DMS114 treated with DMSO at 0.1 percent for 48 hours (cell line): ENCODE results near the gene KCNJ15.
"Not testable (repeated sequence)": the region's sequence is repeated elsewhere in the genome, so short reads cannot be mapped to it uniquely, and the experiment has no call there.

Experiments
- DNase-seq: peaks from one replicate; lab custom pipeline; 2025; ENCODE audit not compliant: unreplicated experiment; lab: John Stamatoyannopoulos, UW

Gene KCNJ15

GRCh38 chr21:38256599-38257302 is at the start of gene KCNJ15:
TSS of gene KCNJ15 (plus strand) at chr21:38256991. CDS start at chr21:38299262, 42,271 bp downstream.
- no peak for DNase-seq

GRCh38 chr21:38208118-38208517 is 48.7 kb upstream of the KCNJ15 start:
- no peak for DNase-seq

- no peak for DNase-seq
Measured at GRCh38 chr21:38211321-38211720, 45.5 kb upstream of the KCNJ15 start.

- no peak for DNase-seq
Measured at GRCh38 chr21:38212706-38213105, 44.1 kb upstream of the KCNJ15 start.

GRCh38 chr21:38219049-38219628 is 37.7 kb upstream of the KCNJ15 start:
- DNase-seq, result peak; percentile 25

GRCh38 chr21:38220270-38220737 is 36.5 kb upstream of the KCNJ15 start:
- no peak for DNase-seq

- DNase-seq, result no peak
Measured at GRCh38 chr21:38221594-38221993, 35.2 kb upstream of the KCNJ15 start.

- DNase-seq, result no peak
Measured at GRCh38 chr21:38223893-38224540, 32.8 kb upstream of the KCNJ15 start.

GRCh38 chr21:38227401-38227800 is 29.4 kb upstream of the KCNJ15 start:
- DNase-seq, result no peak

GRCh38 chr21:38228115-38228514 is 28.7 kb upstream of the KCNJ15 start:
- no peak for DNase-seq

- DNase-seq, result no peak
Measured at GRCh38 chr21:38228537-38228936, 28.3 kb upstream of the KCNJ15 start.

- no peak for DNase-seq
Measured at GRCh38 chr21:38229260-38229877, 27.4 kb upstream of the KCNJ15 start.

GRCh38 chr21:38234395-38235142 is 22.2 kb upstream of the KCNJ15 start:
- DNase-seq, result no peak

GRCh38 chr21:38235251-38235650 is 21.5 kb upstream of the KCNJ15 start:
- not testable (repeated sequence) for DNase-seq

- DNase-seq, result no peak
Measured at GRCh38 chr21:38236232-38236631, 20.6 kb upstream of the KCNJ15 start.

GRCh38 chr21:38239672-38240071 is 17.1 kb upstream of the KCNJ15 start:
- DNase-seq, result no peak

GRCh38 chr21:38240129-38240528 is 16.7 kb upstream of the KCNJ15 start:
- DNase-seq, result no peak

GRCh38 chr21:38241029-38241740 is 15.6 kb upstream of the KCNJ15 start:
- DNase-seq, result no peak

- no peak for DNase-seq
Measured at GRCh38 chr21:38242061-38242460, 14.7 kb upstream of the KCNJ15 start.

- no peak for DNase-seq
Measured at GRCh38 chr21:38243732-38244406, 12.9 kb upstream of the KCNJ15 start.
